Right forelimb (tissue), 1 donor: ENCODE measurements around the gene DZIP3.

Experiments used
- DNase-seq: peaks from one replicate; pipeline ENCODE4 v3.0.0-alpha.2; 2018

Gene DZIP3

DNA sequence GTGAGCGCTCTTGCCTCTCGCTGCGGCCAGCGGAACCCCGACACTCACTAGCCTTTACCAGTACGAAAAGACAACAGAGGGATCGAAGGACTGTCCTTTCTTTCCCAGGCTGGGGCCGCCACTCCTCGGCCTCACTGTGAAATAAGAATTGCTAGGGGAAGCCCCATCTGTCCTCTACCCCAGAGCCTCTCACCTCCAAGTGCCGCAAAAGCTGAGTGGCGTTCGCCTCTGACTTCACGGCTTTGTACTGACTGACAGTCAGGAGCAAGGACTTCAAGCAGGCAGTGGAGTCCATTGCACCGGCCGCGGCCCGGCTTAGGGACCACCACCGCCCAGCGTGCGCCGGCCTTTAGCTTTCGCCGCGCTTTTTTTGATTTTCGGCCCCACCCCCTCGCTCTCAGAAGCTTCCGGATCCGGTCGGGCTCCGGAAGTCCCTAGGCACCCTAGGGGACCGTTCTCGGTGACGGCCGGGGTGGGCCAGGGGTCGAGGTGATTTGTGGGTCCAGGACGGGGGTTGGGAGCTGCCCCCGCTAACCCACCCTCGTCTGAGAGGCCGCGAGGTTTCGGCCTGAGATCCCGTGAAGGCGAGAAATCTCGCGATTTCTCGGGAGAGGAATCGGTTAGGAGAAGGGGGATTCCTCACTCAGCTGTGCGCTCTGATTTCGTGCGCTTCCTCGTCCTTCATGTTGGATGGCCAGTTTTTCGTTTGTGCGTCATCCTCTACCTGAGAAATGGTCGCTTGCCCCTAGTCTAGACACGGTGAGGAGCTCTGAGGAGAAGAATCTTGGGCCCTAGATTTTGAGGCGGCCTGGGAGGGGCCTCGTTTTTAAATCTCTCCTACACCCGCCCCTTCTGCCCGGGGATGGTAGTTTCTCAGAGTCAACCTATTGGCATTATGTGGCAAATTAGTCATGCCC lies at the start of gene DZIP3, which contains the start of gene CIP2A:
Gene DZIP3 (plus strand): TSS at position 642 of the 917 bp plus-strand sequence. CDS start 15,685 bp downstream, outside the sequence.
Gene CIP2A (minus strand): TSS at position 358 of the 917 bp plus-strand sequence. CDS start 63 bp downstream, at position 295.
- DNase-seq, result peak; percentile 96

DNA sequence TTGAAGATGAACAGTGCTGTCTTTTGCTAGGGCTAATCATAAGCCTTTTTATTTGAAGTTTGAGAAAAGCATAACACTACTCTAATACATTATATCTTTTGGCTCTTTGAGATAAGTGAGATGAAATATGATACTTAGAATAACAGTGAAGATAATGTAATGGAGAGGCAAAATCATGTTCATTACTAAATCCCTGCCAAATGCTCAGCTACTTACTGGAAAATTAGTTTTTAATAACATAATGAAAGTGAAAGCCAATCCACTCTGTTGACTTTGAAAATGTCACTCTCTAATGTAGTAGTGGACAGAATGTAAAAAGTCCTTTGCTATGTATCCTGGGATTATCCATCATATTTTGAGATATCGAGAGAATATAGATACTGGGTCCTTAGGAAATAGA lies 43.3 kb upstream of the DZIP3 start:
- DNase-seq, result no peak

GRCh38 chr3:108546692-108547091 lies 42.8 kb upstream of the DZIP3 start:
- no peak for DNase-seq

DNA sequence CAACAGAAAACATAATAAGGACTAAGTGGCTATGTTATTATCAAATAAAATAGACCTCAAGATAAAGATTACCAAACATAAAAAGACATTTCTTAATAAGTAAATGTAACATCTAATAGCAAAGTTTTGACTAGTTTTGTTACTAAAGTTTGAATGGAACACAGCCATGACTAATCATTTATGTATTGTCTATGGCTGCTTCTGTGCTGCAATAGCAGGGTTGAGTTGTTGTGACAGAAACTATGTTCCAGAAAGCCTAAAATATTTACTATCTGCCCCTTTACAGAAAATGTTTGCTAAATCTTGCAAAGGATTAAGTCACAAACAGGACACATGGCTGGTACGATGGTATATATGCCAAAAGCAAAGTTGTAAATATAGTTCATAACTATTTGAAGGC lies 41.2 kb upstream of the DZIP3 start:
- no peak for DNase-seq

DNA sequence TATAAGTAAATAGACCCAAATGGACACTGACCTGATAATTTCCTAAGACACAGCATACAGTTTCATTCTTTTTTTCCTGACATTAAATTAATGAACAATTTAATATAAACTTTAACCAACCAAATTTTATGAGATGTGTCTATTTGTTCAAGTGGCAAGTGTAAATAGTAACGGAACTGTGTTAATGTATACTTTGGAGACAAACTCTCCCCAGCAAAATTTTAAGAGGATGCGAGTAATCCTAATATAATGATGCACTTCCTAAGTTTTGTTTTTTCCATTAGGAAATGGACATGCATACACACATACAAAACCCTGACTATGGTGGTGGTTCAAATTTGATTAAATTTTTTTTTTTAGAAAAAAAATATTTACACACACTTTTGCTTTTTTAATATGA lies 40.6 kb upstream of the DZIP3 start:
- no peak for DNase-seq

- DNase-seq, result no peak
Measured at GRCh38 chr3:108552267-108553159, 37.0 kb upstream of the DZIP3 start.

DNA sequence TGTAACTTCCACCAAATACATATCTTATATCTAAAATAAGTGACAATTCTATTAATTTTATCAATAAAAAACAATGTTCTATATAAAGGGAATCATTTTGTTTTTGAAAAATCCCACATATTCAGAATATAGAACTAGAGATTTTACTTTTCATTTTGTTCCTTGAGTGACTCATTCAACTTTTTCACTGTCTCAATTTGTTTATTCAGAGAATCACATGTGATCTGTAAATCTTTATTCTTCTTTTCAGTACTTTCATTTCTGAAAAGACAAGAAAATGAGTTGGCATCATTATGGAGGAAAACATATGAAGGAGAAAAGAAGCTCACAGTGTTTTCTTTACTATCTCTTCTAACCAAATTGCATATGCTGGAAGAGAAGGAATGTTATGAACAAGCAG lies 35.3 kb upstream of the DZIP3 start:
- no peak for DNase-seq

DNA sequence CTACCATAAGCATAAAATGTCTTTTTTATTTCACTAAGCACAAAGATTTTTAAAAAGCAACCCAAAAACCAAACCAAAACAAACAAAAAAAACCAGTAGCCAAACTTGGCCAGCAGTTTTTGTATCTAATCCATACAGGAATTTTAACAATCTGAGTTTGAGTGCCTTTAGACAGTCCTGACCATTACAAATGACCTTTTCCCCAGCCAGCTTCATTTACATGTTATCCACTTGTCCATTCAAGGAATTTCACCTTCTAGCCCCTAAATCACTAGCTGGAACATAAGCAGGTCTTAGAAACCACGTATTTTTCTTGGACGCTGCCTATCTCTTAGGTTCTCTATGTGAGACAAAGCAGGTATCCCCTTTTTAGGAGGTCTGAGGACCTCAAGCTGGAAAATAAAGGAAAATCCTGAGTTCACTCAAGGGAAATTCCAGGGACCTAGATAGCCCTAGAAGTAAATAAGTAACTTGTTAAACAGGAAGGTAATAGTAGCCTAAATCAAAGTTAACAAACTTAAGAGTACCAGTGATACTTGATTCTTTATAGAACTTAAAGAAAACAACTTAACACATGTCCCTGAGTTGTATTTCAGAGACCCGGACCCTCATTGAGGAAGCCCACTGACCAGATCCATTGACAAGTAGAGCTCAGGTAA lies 34.5 kb upstream of the DZIP3 start:
- no peak for DNase-seq

GRCh38 chr3:108555966-108556581 lies 33.4 kb upstream of the DZIP3 start:
- DNase-seq, result no peak

- no peak for DNase-seq
Measured at GRCh38 chr3:108562565-108562964, 27.0 kb upstream of the DZIP3 start.

DNA sequence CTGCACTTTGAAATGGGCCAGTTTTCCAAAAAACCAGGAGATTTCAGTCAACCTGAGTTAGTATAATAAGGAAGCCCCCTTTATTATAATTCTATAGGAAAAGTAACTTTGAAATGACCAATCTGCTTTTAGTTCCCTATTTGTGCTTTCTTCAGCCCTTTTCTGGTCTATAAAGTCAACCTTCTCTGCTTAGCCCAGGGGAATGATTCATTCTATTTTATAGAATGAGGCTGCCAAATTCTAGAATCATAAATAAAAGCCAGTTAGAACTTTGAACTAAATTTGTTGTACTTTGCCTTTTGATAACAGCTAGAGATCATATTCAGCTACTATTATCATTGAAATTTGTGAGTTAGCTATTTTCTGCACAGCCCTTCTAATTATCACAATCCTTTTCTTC lies 25.0 kb upstream of the DZIP3 start:
- DNase-seq, result no peak

GRCh38 chr3:108565506-108565905 lies 24.0 kb upstream of the DZIP3 start:
- DNase-seq, result no peak

DNA sequence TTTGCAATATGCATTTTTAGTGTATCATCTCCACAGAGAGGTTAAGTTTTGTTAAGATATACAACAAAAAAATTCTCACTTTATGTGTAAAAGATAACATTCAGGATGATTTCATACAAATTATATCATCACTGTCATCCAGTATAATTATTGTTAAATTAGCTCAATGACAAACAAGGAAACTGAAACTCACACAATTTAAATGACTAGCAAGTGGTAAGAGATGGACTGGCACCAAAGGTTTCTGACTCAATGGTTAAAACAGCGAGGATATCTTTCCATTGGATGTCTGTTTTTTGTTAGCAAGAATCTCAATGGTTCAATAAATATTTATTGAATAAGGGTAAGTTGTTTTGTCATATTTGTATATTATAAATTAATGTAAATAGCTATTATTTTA lies 22.9 kb upstream of the DZIP3 start:
- no peak for DNase-seq

DNA sequence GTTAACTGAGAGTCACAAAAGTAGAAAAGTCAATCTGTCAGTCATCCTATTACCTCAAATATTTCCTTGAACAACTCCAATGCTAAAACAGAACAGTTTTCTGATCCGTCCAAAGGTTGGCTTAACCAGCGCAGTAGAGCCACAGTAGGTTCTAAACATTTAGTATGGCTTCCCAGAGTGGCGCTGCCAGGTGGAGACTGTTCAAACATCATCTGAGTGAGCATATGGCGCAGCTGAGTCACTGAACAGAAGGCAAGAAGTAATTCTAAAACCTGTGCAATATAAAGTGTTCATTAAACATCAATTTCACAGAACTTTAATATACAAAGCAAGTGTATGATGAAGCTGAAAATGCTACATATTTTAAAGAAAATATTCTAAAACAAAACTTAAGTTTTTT lies 20.2 kb upstream of the DZIP3 start:
- DNase-seq, result no peak

DNA sequence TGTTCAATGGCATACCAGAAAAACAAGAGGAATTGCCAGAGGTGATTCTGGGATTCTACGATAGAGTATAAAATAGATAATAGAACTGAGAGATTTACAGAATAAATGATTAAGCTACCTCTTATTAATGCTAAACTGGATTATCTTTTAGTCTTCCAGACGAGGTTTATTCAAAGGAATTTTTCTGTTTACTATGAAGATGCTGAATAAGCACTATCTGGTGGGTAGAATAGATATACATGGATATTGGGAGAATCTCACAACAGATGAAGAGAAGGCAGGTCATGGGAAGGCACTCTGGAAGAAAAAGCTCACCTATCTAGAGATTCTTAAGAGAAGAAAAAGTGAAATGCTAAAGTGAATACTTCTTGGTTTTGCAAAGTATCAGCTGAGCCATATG lies 11.5 kb upstream of the DZIP3 start:
- no peak for DNase-seq

DNA sequence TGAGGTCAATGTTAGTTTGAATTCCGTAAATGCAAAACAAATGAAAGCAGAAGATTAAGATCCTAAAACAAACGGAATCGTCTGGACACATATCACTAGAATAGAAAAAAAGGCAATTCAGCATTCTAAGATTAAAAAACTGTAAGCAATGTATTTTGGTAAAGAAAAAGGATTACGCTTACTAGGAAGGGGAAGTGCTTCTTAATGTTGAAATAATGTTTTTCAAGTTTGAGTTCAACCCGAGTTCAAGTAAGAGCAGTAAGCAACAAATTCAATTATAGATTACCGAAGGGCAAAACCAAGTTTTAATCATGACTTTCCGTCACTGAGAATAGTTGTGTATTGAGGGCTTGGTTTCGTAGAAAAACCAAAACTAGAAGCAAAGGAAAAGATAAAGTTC lies 921 bp upstream of the DZIP3 start:
- no peak for DNase-seq

- no peak for DNase-seq
Measured at GRCh38 chr3:108589998-108590323, 439 bp downstream of the DZIP3 start.

- DNase-seq, result no peak
Measured at GRCh38 chr3:108590460-108590859, 938 bp downstream of the DZIP3 start.

- no peak for DNase-seq
Measured at GRCh38 chr3:108595321-108595720, 5.8 kb downstream of the DZIP3 start.

GRCh38 chr3:108598375-108598774 lies 8.9 kb downstream of the DZIP3 start:
- DNase-seq, result no peak

- no peak for DNase-seq
Measured at GRCh38 chr3:108599677-108600409, 10.3 kb downstream of the DZIP3 start.
